AG04450 (cell line): ENCODE results near the gene CDH13. TPM values are rescaled to one million over a fixed set of nuclear protein-coding genes. Genes with fewer than 3 reads are reported as not detected.
A peak's percentile ranks its signal among the peaks of the same experiment; 100 is the strongest.

ENCODE experiments used
- CTCF ChIA-PET: fragments of 300-600, 350-600 bp; formaldehyde crosslinking; extraction: SDS; loops from one replicate; lab custom pipeline; 2022; ENCODE audit warnings: antibody characterized with exemption, inconsistent platforms; lab: Charles Lee
- POLR2A ChIA-PET: fragments of 350-600 bp; formaldehyde crosslinking; extraction: SDS; loops from one replicate; lab custom pipeline; 2021; ENCODE audit warnings: antibody characterized with exemption, inconsistent platforms; lab: Yijun Ruan, JAX
- DNase-seq: peaks from one replicate; pipeline ENCODE4 v3.0.0-alpha.2; 2011; ENCODE audit warnings: low read depth, low spot score
- H3K27ac ChIP-seq: one replicate; pipeline ENCODE4 v1.5.1; 2012; ENCODE audit warnings: low read depth, low read length, control low read depth
- H3K27me3 ChIP-seq: one replicate; pipeline ENCODE4 v1.6.0; 2012; ENCODE audit warnings: low read length; ENCODE audit not compliant: control insufficient read depth, insufficient read depth
- H3K4me3 ChIP-seq: 2 replicates; pipeline ENCODE4 v1.5.1; 2011; ENCODE audit warnings: mild to moderate bottlenecking, low read depth, low read length, control low read depth
- H3K9me3 ChIP-seq: 2 replicates; pipeline ENCODE4 v1.5.1; 2012; ENCODE audit warnings: low read length; ENCODE audit not compliant: control insufficient read depth, insufficient read depth
- CTCF ChIP-seq: IDR thresholded peaks from 2 replicates; pipeline ENCODE4 v1.5.1; 2011; ENCODE audit warnings: low read depth, low read length, control low read depth, inconsistent platforms
- polyA minus RNA-seq: library from RNA; depleted of rRNA, polyadenylated mRNA; stranded (reverse); fragments of >200 nt; gene quantifications from 2 replicates; pipeline ENCODE4 v1.2.3, GENCODE V29; 2011; rRNA and poly(A)+ RNA removed
- polyA plus RNA-seq: library from polyadenylated mRNA; depleted of rRNA; stranded (reverse); fragments of >200 nt; gene quantifications from 2 replicates; pipeline ENCODE4 v1.2.3, GENCODE V29; 2011; rRNA removed

Gene CDH13
- 54.8 and 55.0 TPM in 2 replicates for polyA plus RNA-seq
- 44.9 and 51.8 TPM in 2 replicates for polyA minus RNA-seq

GRCh38 chr16:82626791-82627261 is at the start of gene CDH13:
TSS of gene CDH13 (plus strand) at chr16:82626969.
- peak; percentile 23 for DNase-seq
- CTCF ChIA-PET = interaction anchor here (0.6 to 2.2 kb wide), 3 partner anchors 13 to 525 kb away, joined by 4 read pairs; no protein-coding TSS in a partner anchor
- POLR2A ChIA-PET = interaction anchor here (1.4 kb wide), 1 partner anchor 27 kb away, joined by 5 read pairs; no protein-coding TSS in a partner anchor

GRCh38 chr16:82580298-82580890 is 46.4 kb upstream of the CDH13 start:
- Histone ChIP-seq H3K9me3 (no peaks in the 10 kb centered on the region), H3K27ac (no peak overlapping the region), H3K27me3 (peaks cover 7% of the 10 kb centered on the region), H3K4me3 (no peak overlapping the region)
- DNase-seq = no peak
- peak; percentile 13; the same call in 1 of the 2 replicates for TF ChIP-seq CTCF
- CTCF ChIA-PET = interaction anchor here (2.2 kb wide), 1 partner anchor 317 kb away, joined by 15 read pairs; no protein-coding TSS in a partner anchor
- POLR2A ChIA-PET = no interaction called here

More at GRCh38 chr16:82626791-82627261, at the start of gene CDH13:
- peak within 1 kb of the TSS; percentile 13 for H3K27ac ChIP-seq
- no peaks in the 10 kb centered on the region; the same call in 1 of the 2 replicates for H3K9me3 ChIP-seq
- peak within 1 kb of the TSS; percentile 69 for H3K4me3 ChIP-seq
- H3K27me3 ChIP-seq = peaks cover 23% of the 10 kb centered on the region
- no peak for TF ChIP-seq CTCF

- Histone ChIP-seq H3K27me3 (peaks cover 7% of the 10 kb centered on the region), H3K4me3 (no peak overlapping the region), H3K27ac (no peak overlapping the region), H3K9me3 (no peaks in the 10 kb centered on the region)
- TF ChIP-seq CTCF = no peak
- ChIA-PET POLR2A (no interaction called here), CTCF (interaction anchor here (1.2 kb wide), 1 partner anchor 320 kb away, joined by 6 read pairs; no protein-coding TSS in a partner anchor)
- no peak for DNase-seq
Observed at GRCh38 chr16:82582975-82583374, 43.8 kb upstream of the CDH13 start.

GRCh38 chr16:82583422-82583821 is 43.3 kb upstream of the CDH13 start:
- no peak for DNase-seq
- POLR2A ChIA-PET = no interaction called here
- Histone ChIP-seq H3K27me3 (peaks cover 7% of the 10 kb centered on the region), H3K4me3 (no peak overlapping the region), H3K9me3 (no peaks in the 10 kb centered on the region), H3K27ac (no peak overlapping the region)
- CTCF ChIA-PET = no interaction called here
- TF ChIP-seq CTCF = no peak

GRCh38 chr16:82584553-82585152 is 42.1 kb upstream of the CDH13 start:
- CTCF ChIA-PET = interaction anchor here (1.2 kb wide), 1 partner anchor 321 kb away, joined by 5 read pairs; no protein-coding TSS in a partner anchor
- Histone ChIP-seq H3K27ac (no peak overlapping the region), H3K27me3 (peaks cover 4% of the 10 kb centered on the region), H3K9me3 (no peaks in the 10 kb centered on the region), H3K4me3 (no peak overlapping the region)
- TF ChIP-seq CTCF = no peak
- no peak for DNase-seq
- POLR2A ChIA-PET = no interaction called here
